ENCODE data around the gene CYP3A7. TPM values are rescaled to one million over a fixed set of nuclear protein-coding genes. Genes with fewer than 3 reads are reported as not detected.

The CYP3A7 gene
- polyA plus RNA-seq, 3 donors = not detected

DNA sequence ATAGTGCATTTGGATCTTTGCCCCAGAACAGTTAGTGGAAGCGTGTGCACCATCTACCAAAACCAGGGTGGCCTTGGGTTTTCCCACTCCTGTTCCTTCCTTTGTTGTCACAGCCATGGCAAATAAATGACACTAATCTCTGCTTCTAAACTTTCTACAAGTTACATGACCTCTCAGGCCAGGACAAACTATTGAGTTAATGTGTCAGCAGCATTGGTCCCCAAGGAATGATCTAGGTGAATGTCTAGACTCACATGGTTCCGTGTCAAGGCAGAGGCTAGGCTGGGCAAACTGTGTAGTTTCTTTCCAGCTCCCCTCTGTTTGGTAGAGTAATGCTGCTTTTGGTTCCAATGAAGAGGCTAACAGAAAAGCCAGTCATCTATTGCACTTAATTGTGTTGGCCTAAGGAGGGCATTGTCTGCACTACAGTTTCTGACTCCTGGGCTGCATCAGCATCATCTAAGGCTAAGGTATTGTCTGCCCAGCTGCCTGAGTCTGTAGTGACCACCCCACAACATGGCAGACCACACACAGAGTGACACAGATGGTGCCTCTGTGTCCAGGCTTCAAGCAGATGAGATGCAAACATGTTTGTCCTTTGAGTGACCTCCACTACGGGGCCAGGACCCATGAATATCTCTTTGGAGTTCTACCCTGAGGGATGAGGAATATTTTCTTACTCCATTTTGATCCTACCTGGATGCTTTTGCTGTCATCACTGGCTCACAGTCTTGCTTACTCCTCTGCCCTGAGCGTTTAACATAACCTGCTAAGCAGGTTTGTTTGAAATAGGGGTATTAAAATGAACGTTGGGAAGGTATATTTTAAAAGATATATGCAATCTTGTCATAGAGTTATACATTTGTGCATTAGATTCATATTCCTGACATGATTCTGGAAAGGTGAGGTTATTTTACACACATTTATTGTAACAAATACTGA is 47.3 kb upstream of the CYP3A7 start:
- Histone ChIP-seq H3K36me3 (replicated peaks in 1 of 2; ENCODE audit: control insufficient read depth in 1 of 2, insufficient read depth in 2 of 2, low read length in 2 of 2) (no peaks in the 10 kb centered on the region), H3K79me2 (ENCODE audit: insufficient read depth, low read length) (no peaks in the 10 kb centered on the region), H3K9me3 (replicated peaks in 1 of 2; ENCODE audit: control insufficient read depth in 1 of 2, insufficient read depth in 1 of 2, low read length in 2 of 2) (no peaks in the 10 kb centered on the region), H3K27me3 (ENCODE audit: control insufficient read depth in 2 of 2, insufficient read depth in 2 of 2, low read length in 2 of 2) (peaks cover 0 to 3% of the 10 kb centered on the region in 2 donors), H3K9ac (ENCODE audit: insufficient read depth, low read length, poor library complexity, severe bottlenecking) (no peak overlapping the region), H3K4me1 (ENCODE audit: control insufficient read depth in 1 of 2, insufficient read depth in 2 of 2, low read length in 2 of 2) (no peaks in the 10 kb centered on the region), H3K4me2 (replicated peaks; ENCODE audit: extremely low read depth, low read length, poor library complexity, severe bottlenecking) (no peak overlapping the region), H3K27ac (ENCODE audit: low read depth in 1 of 2, low read length in 2 of 2) (no peak overlapping the region), H3K4me3 (replicated peaks in 1 of 3; ENCODE audit: low read depth in 2 of 3, low read length in 3 of 3) (no peak overlapping the region), H4K20me1 (ENCODE audit: insufficient read depth, low read length) (no peaks in the 10 kb centered on the region), H2AFZ (ENCODE audit: insufficient read depth, low read depth, low read length, poor library complexity, severe bottlenecking) (no peak overlapping the region)
- Mint-ChIP-seq H3K36me3 (no peaks in the 10 kb centered on the region), H3K4me1 (no peaks in the 10 kb centered on the region), H3K4me3 (no peak overlapping the region), H3K27me3 (ENCODE audit: low read depth in 3 of 3) (peaks cover 6 to 24% (median 8%) of the 10 kb centered on the region in 3 donors), H3K27ac (no peak overlapping the region), H3K9me3 (peaks cover 0 to 3% (median 0%) of the 10 kb centered on the region in 7 donors)
- 95% methylated on average over 3 of the region's 5 CpGs for WGBS (ENCODE audit: insufficient coverage)
- TF ChIP-seq, protein P1, sequence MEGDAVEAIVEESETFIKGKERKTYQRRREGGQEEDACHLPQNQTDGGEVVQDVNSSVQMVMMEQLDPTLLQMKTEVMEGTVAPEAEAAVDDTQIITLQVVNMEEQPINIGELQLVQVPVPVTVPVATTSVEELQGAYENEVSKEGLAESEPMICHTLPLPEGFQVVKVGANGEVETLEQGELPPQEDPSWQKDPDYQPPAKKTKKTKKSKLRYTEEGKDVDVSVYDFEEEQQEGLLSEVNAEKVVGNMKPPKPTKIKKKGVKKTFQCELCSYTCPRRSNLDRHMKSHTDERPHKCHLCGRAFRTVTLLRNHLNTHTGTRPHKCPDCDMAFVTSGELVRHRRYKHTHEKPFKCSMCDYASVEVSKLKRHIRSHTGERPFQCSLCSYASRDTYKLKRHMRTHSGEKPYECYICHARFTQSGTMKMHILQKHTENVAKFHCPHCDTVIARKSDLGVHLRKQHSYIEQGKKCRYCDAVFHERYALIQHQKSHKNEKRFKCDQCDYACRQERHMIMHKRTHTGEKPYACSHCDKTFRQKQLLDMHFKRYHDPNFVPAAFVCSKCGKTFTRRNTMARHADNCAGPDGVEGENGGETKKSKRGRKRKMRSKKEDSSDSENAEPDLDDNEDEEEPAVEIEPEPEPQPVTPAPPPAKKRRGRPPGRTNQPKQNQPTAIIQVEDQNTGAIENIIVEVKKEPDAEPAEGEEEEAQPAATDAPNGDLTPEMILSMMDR (IDR thresholded peaks at IDR 0.05) = no peak
- intact Hi-C loops (cut with micrococcal nuclease) = no loop called here
- DNase-seq = no peak

DNA sequence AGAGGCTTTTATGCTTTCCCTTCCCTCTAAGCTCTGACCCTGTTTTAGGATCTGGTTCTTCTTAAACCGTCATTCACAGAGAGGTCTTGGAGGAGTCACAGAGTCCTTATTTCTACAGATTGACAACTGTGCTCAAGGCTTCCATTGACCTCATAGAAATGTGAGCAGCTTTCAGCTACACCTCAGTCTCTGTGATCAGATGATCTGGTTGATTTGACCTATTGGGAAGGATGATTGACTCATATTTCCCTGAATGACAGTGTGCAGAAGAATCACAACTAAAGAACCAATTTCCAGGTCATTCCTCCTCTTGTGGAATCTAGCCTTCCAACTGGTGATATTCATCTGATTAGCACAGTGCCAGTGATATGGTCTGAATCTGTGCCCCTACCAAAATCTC is 45.6 kb upstream of the CYP3A7 start:
- H3K9me3 Mint-ChIP-seq = peaks cover 0 to 6% (median 0%) of the 10 kb centered on the region in 7 donors
- intact Hi-C loops (cut with micrococcal nuclease) = no loop called here
- no peaks in the 10 kb centered on the region for H3K27me3 ChIP-seq (ENCODE audit: control insufficient read depth in 2 of 2, insufficient read depth in 2 of 2, low read length in 2 of 2)
- no peak overlapping the region for H3K9ac ChIP-seq (ENCODE audit: insufficient read depth, low read length, poor library complexity, severe bottlenecking)
- H3K36me3 Mint-ChIP-seq = no peaks in the 10 kb centered on the region
- H3K27ac Mint-ChIP-seq = no peak overlapping the region
- H3K4me3 ChIP-seq (replicated peaks in 1 of 3; ENCODE audit: low read depth in 2 of 3, low read length in 3 of 3) = no peak overlapping the region
- no peaks in the 10 kb centered on the region for H3K79me2 ChIP-seq (ENCODE audit: insufficient read depth, low read length)
- H4K20me1 ChIP-seq (ENCODE audit: insufficient read depth, low read length) = no peaks in the 10 kb centered on the region
- WGBS (ENCODE audit: insufficient coverage) = no CpG with 5 or more reads among the region's 1 CpG
- peaks cover 7 to 29% (median 8%) of the 10 kb centered on the region in 3 donors for H3K27me3 Mint-ChIP-seq (ENCODE audit: low read depth in 3 of 3)
- no peaks in the 10 kb centered on the region for H3K4me1 Mint-ChIP-seq
- TF ChIP-seq, protein P1 (IDR thresholded peaks at IDR 0.05) = no peak
- DNase-seq = no peak
- no peak overlapping the region for H2AFZ ChIP-seq (ENCODE audit: insufficient read depth, low read depth, low read length, poor library complexity, severe bottlenecking)
- no peak overlapping the region for H3K27ac ChIP-seq (ENCODE audit: low read depth in 1 of 2, low read length in 2 of 2)
- H3K4me2 ChIP-seq (replicated peaks; ENCODE audit: extremely low read depth, low read length, poor library complexity, severe bottlenecking) = no peak overlapping the region
- no peak overlapping the region for H3K4me3 Mint-ChIP-seq
- H3K4me1 ChIP-seq (ENCODE audit: control insufficient read depth in 1 of 2, insufficient read depth in 2 of 2, low read length in 2 of 2) = no peaks in the 10 kb centered on the region
- no peaks in the 10 kb centered on the region for H3K9me3 ChIP-seq (replicated peaks in 1 of 2; ENCODE audit: control insufficient read depth in 1 of 2, insufficient read depth in 1 of 2, low read length in 2 of 2)
- no peaks in the 10 kb centered on the region for H3K36me3 ChIP-seq (replicated peaks in 1 of 2; ENCODE audit: control insufficient read depth in 1 of 2, insufficient read depth in 2 of 2, low read length in 2 of 2)

All from CD14-positive monocyte (primary cell).